HepG2 (cell line): ENCODE results near the gene ARHGEF11. TPM values are rescaled to one million over a fixed set of nuclear protein-coding genes. Genes with fewer than 3 reads are reported as not detected.

Experiments
- GZF1 ChIP-seq: sonication (generic); formaldehyde crosslinking; IDR thresholded peaks from 2 replicates; pipeline ENCODE4 v1.5.1; 2020; ENCODE audit warnings: mild to moderate bottlenecking, missing genetic modification reagents
- KLF12 ChIP-seq: sonication (generic); formaldehyde crosslinking; IDR thresholded peaks from 2 replicates; pipeline ENCODE4 v1.4.0; 2020; ENCODE audit warnings: missing genetic modification reagents, borderline replicate concordance
- LRRFIP1 ChIP-seq: sonication (generic); formaldehyde crosslinking; conservative IDR thresholded peaks from 2 replicates; pipeline ENCODE4 v1.4.0; 2020; ENCODE audit warnings: missing genetic modification reagents
- MYC ChIP-seq: sonication (generic); formaldehyde crosslinking; IDR thresholded peaks from 2 replicates; pipeline ENCODE4 v1.9.0; 2021; ENCODE audit warnings: missing genetic modification reagents, borderline replicate concordance
- RORA ChIP-seq: sonication (generic); formaldehyde crosslinking; IDR thresholded peaks from 2 replicates; pipeline ENCODE4 v1.5.0; 2020; ENCODE audit warnings: mild to moderate bottlenecking, missing genetic modification reagents, moderate library complexity
- ZBTB34 ChIP-seq: sonication (generic); formaldehyde crosslinking; IDR thresholded peaks from 2 replicates; pipeline ENCODE4 v1.8.0; 2022; ENCODE audit warnings: mild to moderate bottlenecking, missing genetic modification reagents
- ZFP41 ChIP-seq: sonication (generic); formaldehyde crosslinking; IDR thresholded peaks from 2 replicates; pipeline ENCODE4 v1.4.0; 2020; ENCODE audit warnings: mild to moderate bottlenecking, missing genetic modification reagents, borderline replicate concordance
- ZMYM4 ChIP-seq: sonication (generic); formaldehyde crosslinking; IDR thresholded peaks from 2 replicates; pipeline ENCODE4 v1.8.1; 2023; ENCODE audit warnings: mild to moderate bottlenecking, missing genetic modification reagents
- ZNF142 ChIP-seq: sonication (generic); formaldehyde crosslinking; IDR thresholded peaks from 2 replicates; pipeline ENCODE4 v1.4.0; 2020; ENCODE audit warnings: missing genetic modification reagents
- ZNF251 ChIP-seq: sonication (generic); formaldehyde crosslinking; IDR thresholded peaks from 2 replicates; pipeline ENCODE4 v1.9.0; 2021; ENCODE audit warnings: mild to moderate bottlenecking, missing genetic modification reagents
- polyA plus RNA-seq, 8 experiments: library from polyadenylated mRNA; depleted of rRNA in 3 of 8; stranded (reverse) in 7 of 8; unstranded in 1 of 8; fragments of >200 nt; fragmentation: Illumina TruSeq in 4 of 8; extraction: Trizol in 4 of 8; gene quantifications; 2 replicates each; pipeline versions ENCODE4 v1.2.1 to v1.2.3, GENCODE V29; 2011 to 2016; ENCODE audit warnings: low read depth in 4 of 8, missing spikeins in 1 of 8, mixed read lengths in 1 of 8; ENCODE audit not compliant: insufficient read depth in 1 of 8
- total RNA-seq, 5 experiments: library from RNA; depleted of rRNA; stranded (reverse); fragments of >200 nt; fragmentation: Illumina TruSeq; extraction: Trizol; gene quantifications; 2 replicates each; pipeline ENCODE4 v1.2.3, GENCODE V29; 2016; ENCODE audit warnings: low read depth in 1 of 5

Gene ARHGEF11
- total and polyA plus RNA-seq, 2 of the 13 experiments (the other 11 are each of a cell fraction or from before 2014, with no cell fraction given) = 16.5 to 21.2 TPM

- no peak for TF ChIP-seq ZMYM4 (CRISPR knock-in tag)
- no peak for TF ChIP-seq LRRFIP1 (CRISPR knock-in tag)
- no peak for TF ChIP-seq RORA (CRISPR knock-in tag)
- no peak for TF ChIP-seq ZNF251 (CRISPR knock-in tag)
- no peak for TF ChIP-seq ZBTB34 (CRISPR knock-in tag)
- TF ChIP-seq KLF12 (CRISPR knock-in tag) = 0 out of 2 replicates have a peak, but pooled peaks have one; percentile 61
- TF ChIP-seq ZNF142 (CRISPR knock-in tag) = 0 out of 2 replicates have a peak, but pooled peaks have one; percentile 36
- TF ChIP-seq GZF1 (CRISPR knock-in tag) = no peak
- TF ChIP-seq MYC (CRISPR knock-in tag) = peak; percentile 29; the same call in 1 of the 2 replicates
- TF ChIP-seq ZFP41 = no peak
Measured at GRCh38 chr1:156892190-156893047, 153.1 kb downstream of the ARHGEF11 start (continued).
